Caco-2 (cell line): ENCODE measurements around the gene LDLRAD4. TPM values are rescaled to one million over a fixed set of nuclear protein-coding genes. Genes with fewer than 3 reads are reported as not detected.

Experiments used
- BruUV-seq: library from RNA; stranded (reverse); fragments of 400-500 nt; replicated peaks from 2 replicates; lab custom pipeline; 2021; lab: Mats Ljungman, UMichigan
- CTCF ChIA-PET: fragments of 300-600 bp; sonication (Branson Sonifier 250); formaldehyde crosslinking; loops from one replicate; lab custom pipeline; 2022; ENCODE audit warnings: antibody characterized with exemption; lab: Charles Lee
- POLR2A ChIA-PET: fragments of 300-600 bp; sonication (Branson Sonifier 250); formaldehyde crosslinking; loops from one replicate; lab custom pipeline; 2022; ENCODE audit warnings: antibody characterized with exemption; lab: Charles Lee
- DNase-seq, 2 experiments: peaks; one replicate each; pipeline versions ENCODE4 v3.0.0 to v3.0.0-alpha.2; 2020 to 2022
- H3K27me3 ChIP-seq: replicated peaks from 2 replicates; pipeline ENCODE4 v1.6.0; 2011; ENCODE audit warnings: low read length; ENCODE audit not compliant: control insufficient read depth, insufficient read depth
- H3K36me3 ChIP-seq: 2 replicates; pipeline ENCODE4 v1.5.1; 2011; ENCODE audit warnings: low read length; ENCODE audit not compliant: control insufficient read depth, insufficient read depth
- H3K4me1 ChIP-seq: fragments of 250-450 bp; sonication (Bioruptor Pico); 2 replicates; pipeline ENCODE4 v1.5.1; 2020; ENCODE audit warnings: mild to moderate bottlenecking
- H3K4me3 ChIP-seq: 2 replicates; pipeline ENCODE4 v1.5.1; 2011; ENCODE audit warnings: low read depth, mild to moderate bottlenecking, control low read depth, low read length
- H3K9me3 ChIP-seq: fragments of 250-450 bp; sonication (Bioruptor Pico); 2 replicates; pipeline ENCODE4 v1.5.1; 2020; ENCODE audit warnings: mild to moderate bottlenecking, moderate library complexity
- H3K27ac Mint-ChIP-seq: one replicate; pipeline ENCODE4 v1.8.0; 2022; ENCODE audit warnings: mixed read lengths; ENCODE audit not compliant: unreplicated experiment
- H3K27me3 Mint-ChIP-seq: one replicate; pipeline ENCODE4 v1.8.0; 2022; ENCODE audit warnings: mixed read lengths; ENCODE audit not compliant: insufficient read depth, unreplicated experiment
- H3K36me3 Mint-ChIP-seq: one replicate; pipeline ENCODE4 v1.8.0; 2022; ENCODE audit warnings: mild to moderate bottlenecking, mixed read lengths; ENCODE audit not compliant: insufficient read depth, unreplicated experiment
- H3K4me1 Mint-ChIP-seq: one replicate; pipeline ENCODE4 v1.8.0; 2022; ENCODE audit warnings: low read depth, mixed read lengths; ENCODE audit not compliant: unreplicated experiment
- H3K4me3 Mint-ChIP-seq: one replicate; pipeline ENCODE4 v1.8.0; 2022; ENCODE audit warnings: mild to moderate bottlenecking, moderate library complexity, mixed read lengths; ENCODE audit not compliant: unreplicated experiment
- H3K9me3 Mint-ChIP-seq: one replicate; pipeline ENCODE4 v1.8.0; 2022; ENCODE audit warnings: mixed read lengths; ENCODE audit not compliant: unreplicated experiment
- CTCF ChIP-seq, 2 experiments: fragments of 200-600 bp in 1 of 2; IDR thresholded peaks; 1 replicate in 1 of 2; 2 replicates in 1 of 2; pipeline versions ENCODE4 v1.5.1 to v1.8.0; 2011 to 2022; ENCODE audit warnings: antibody characterized with exemption in 1 of 2, control low read depth in 1 of 2, inconsistent platforms in 1 of 2, low read depth in 1 of 2, low read length in 1 of 2, mild to moderate bottlenecking in 1 of 2, moderate library complexity in 1 of 2; ENCODE audit not compliant: insufficient read depth in 1 of 2, severe bottlenecking in 1 of 2, unreplicated experiment in 1 of 2
- intact Hi-C: fragments of 100-400 bp; cut with micrococcal nuclease; formaldehyde crosslinking; loops from one replicate; pipeline ENCODE4 v1.10.0; 2022; ENCODE audit not compliant: unreplicated experiment
- total RNA-seq: library from RNA; stranded (reverse); gene quantifications from 2 replicates; pipeline ENCODE4 v1.2.3, GENCODE V29; 2022

Gene LDLRAD4
- total RNA-seq, 1 experiment from 2014 or later: 1.2 TPM

GRCh38 chr18:13625355-13625754, 406.8 kb downstream of the LDLRAD4 start:
- Mint-ChIP-seq H3K27ac (no peak overlapping the region), H3K27me3 (peaks cover 6% of the 10 kb centered on the region), H3K9me3 (no peaks in the 10 kb centered on the region), H3K4me1 (no peaks in the 10 kb centered on the region), H3K36me3 (no peaks in the 10 kb centered on the region), H3K4me3 (no peak overlapping the region)
- intact Hi-C loops: loop anchor here (10.0 kb wide), 1 partner anchor 179 kb away; no protein-coding TSS in a partner anchor
- CTCF ChIA-PET: no interaction called here
- Histone ChIP-seq H3K4me1 (no peaks in the 10 kb centered on the region), H3K9me3 (no peaks in the 10 kb centered on the region), H3K4me3 (no peak overlapping the region), H3K36me3 (no peaks in the 10 kb centered on the region), H3K27me3 (no peaks in the 10 kb centered on the region)
- POLR2A ChIA-PET: no interaction called here
- no TSS peak for BruUV-seq
- no peak for DNase-seq
- TF ChIP-seq CTCF (IDR thresholded peaks at IDR 0.05; ENCODE audit: insufficient read depth in 1 of 2, low read depth in 1 of 2, low read length in 1 of 2, severe bottlenecking in 1 of 2, unreplicated experiment in 1 of 2): no peak

GRCh38 chr18:13625843-13626543, 407.4 kb downstream of the LDLRAD4 start:
- CTCF ChIA-PET: interaction anchor here (1.0 kb wide), 1 partner anchor 68 kb away, joined by 3 read pairs; no protein-coding TSS in a partner anchor
- TF ChIP-seq CTCF (IDR thresholded peaks at IDR 0.05; ENCODE audit: insufficient read depth in 1 of 2, low read depth in 1 of 2, low read length in 1 of 2, severe bottlenecking in 1 of 2, unreplicated experiment in 1 of 2): no peak

GRCh38 chr18:13626544-13626908, 408.0 kb downstream of the LDLRAD4 start:
- DNase-seq: no peak
- intact Hi-C loops: loop anchor here (10.0 kb wide), 1 partner anchor 178 kb away; no protein-coding TSS in a partner anchor
- Histone ChIP-seq H3K27me3 (no peaks in the 10 kb centered on the region), H3K4me3 (no peak overlapping the region), H3K36me3 (no peaks in the 10 kb centered on the region), H3K4me1 (no peaks in the 10 kb centered on the region), H3K9me3 (no peaks in the 10 kb centered on the region)
- Mint-ChIP-seq H3K27me3 (peaks cover 6% of the 10 kb centered on the region), H3K4me1 (no peaks in the 10 kb centered on the region), H3K27ac (no peak overlapping the region), H3K9me3 (no peaks in the 10 kb centered on the region), H3K36me3 (no peaks in the 10 kb centered on the region), H3K4me3 (no peak overlapping the region)
- BruUV-seq: no TSS peak
- ChIA-PET CTCF (interaction anchor here (1.0 kb wide), 1 partner anchor 68 kb away, joined by 3 read pairs; no protein-coding TSS in a partner anchor), POLR2A (no interaction called here)
- TF ChIP-seq CTCF (IDR thresholded peaks at IDR 0.05; ENCODE audit: insufficient read depth in 1 of 2, low read depth in 1 of 2, low read length in 1 of 2, severe bottlenecking in 1 of 2, unreplicated experiment in 1 of 2): no peak

More at GRCh38 chr18:13625843-13626543, 407.4 kb downstream of the LDLRAD4 start:
- BruUV-seq: no TSS peak
- Histone ChIP-seq H3K4me3 (no peak overlapping the region), H3K36me3 (no peaks in the 10 kb centered on the region), H3K4me1 (no peaks in the 10 kb centered on the region), H3K9me3 (no peaks in the 10 kb centered on the region), H3K27me3 (no peaks in the 10 kb centered on the region)
- DNase-seq: no peak
- intact Hi-C loops: loop anchor here (10.0 kb wide), 1 partner anchor 179 kb away; no protein-coding TSS in a partner anchor
- Mint-ChIP-seq H3K27me3 (peaks cover 6% of the 10 kb centered on the region), H3K4me1 (no peaks in the 10 kb centered on the region), H3K36me3 (no peaks in the 10 kb centered on the region), H3K9me3 (no peaks in the 10 kb centered on the region), H3K27ac (no peak overlapping the region), H3K4me3 (no peak overlapping the region)
- POLR2A ChIA-PET: no interaction called here
